BJ (cell line): Measurements from ENCODE around the gene PLD1. TPM values are rescaled to one million over a fixed set of nuclear protein-coding genes. Genes with fewer than 3 reads are reported as not detected.
A peak's percentile ranks its signal among the peaks of the same experiment; 100 is the strongest.
"Not testable (repeated sequence)": the region's sequence is repeated elsewhere in the genome, so short reads cannot be mapped to it uniquely, and the experiment has no call there.

ENCODE experiments used
- CTCF ChIA-PET: fragments of 350-600 bp; formaldehyde crosslinking; extraction: SDS; loops from one replicate; lab custom pipeline; 2021; ENCODE audit warnings: antibody characterized with exemption, inconsistent platforms; lab: Yijun Ruan, JAX
- POLR2A ChIA-PET: fragments of 300-600 bp; sonication (Branson Sonifier 250); formaldehyde crosslinking; extraction: SDS; loops from one replicate; lab custom pipeline; 2021; ENCODE audit warnings: antibody characterized with exemption; lab: Charles Lee
- DNase-seq: peaks from one replicate; pipeline ENCODE4 v3.0.0-alpha.2; 2011; ENCODE audit warnings: low read depth
- H3K27me3 ChIP-seq: 2 replicates; pipeline ENCODE4 v1.6.0; 2011; ENCODE audit warnings: low read length; ENCODE audit not compliant: control insufficient read depth, insufficient read depth
- H3K36me3 ChIP-seq: 2 replicates; pipeline ENCODE4 v1.5.1; 2011; ENCODE audit warnings: low read length; ENCODE audit not compliant: control insufficient read depth, insufficient read depth
- H3K4me3 ChIP-seq: 2 replicates; pipeline ENCODE4 v1.5.1; 2011; ENCODE audit warnings: low read depth, mild to moderate bottlenecking, control low read depth, low read length
- CTCF ChIP-seq: IDR thresholded peaks from 2 replicates; pipeline ENCODE4 v1.5.1; 2011; ENCODE audit warnings: low read depth, mild to moderate bottlenecking, control low read depth, inconsistent platforms, low read length, moderate library complexity; ENCODE audit not compliant: insufficient read depth
- polyA plus RNA-seq: library from polyadenylated mRNA; depleted of rRNA; stranded (reverse); fragments of >200 nt; gene quantifications from 2 replicates; pipeline ENCODE4 v1.2.3, GENCODE V29; 2011

The PLD1 gene
- polyA plus RNA-seq, 1 experiment: 6.4 TPM

GRCh38 chr3:171643033-171643432 is 167.2 kb downstream of the PLD1 start:
- no peak for TF ChIP-seq CTCF
- H3K27me3 ChIP-seq: no peaks in the 10 kb centered on the region
- no peak overlapping the region for H3K4me3 ChIP-seq
- H3K36me3 ChIP-seq: no peaks in the 10 kb centered on the region; the same call in none of the 2 replicates
- POLR2A ChIA-PET: no interaction called here
- CTCF ChIA-PET: interaction anchor here (0.8 kb wide), 1 partner anchor 42 kb away, joined by 3 read pairs; no protein-coding TSS in a partner anchor
- DNase-seq: no peak

GRCh38 chr3:171640520-171641412 is 169.5 kb downstream of the PLD1 start:
- TF ChIP-seq CTCF: peak; percentile 41
- Histone ChIP-seq H3K36me3 (no peaks in the 10 kb centered on the region; the same call in none of the 2 replicates), H3K4me3 (no peak overlapping the region), H3K27me3 (no peaks in the 10 kb centered on the region)
- ChIA-PET POLR2A (interaction anchor here (0.5 kb wide), 1 partner anchor 676 kb away, joined by 5 read pairs; no protein-coding TSS in a partner anchor), CTCF (interaction anchor here (0.8 to 3.1 kb wide), 10 partner anchors 9 to 837 kb away, joined by 3 to 14 read pairs (median 5); no protein-coding TSS in a partner anchor)
- DNase-seq: peak; percentile 39

- DNase-seq: no peak
- POLR2A ChIA-PET: no interaction called here
- no peak overlapping the region for H3K4me3 ChIP-seq
- CTCF ChIA-PET: no interaction called here
- no peaks in the 10 kb centered on the region; the same call in 1 of the 2 replicates for H3K36me3 ChIP-seq
- no peaks in the 10 kb centered on the region for H3K27me3 ChIP-seq
- no peak for TF ChIP-seq CTCF
These were observed 173.6 kb downstream of the PLD1 start for GRCh38 chr3:171636666-171637065.

- ChIA-PET POLR2A (no interaction called here), CTCF (interaction anchor here (1.2 kb wide), 1 partner anchor 8 kb away, joined by 6 read pairs; no protein-coding TSS in a partner anchor)
- Histone ChIP-seq H3K4me3 (no peak overlapping the region), H3K36me3 (no peaks in the 10 kb centered on the region), H3K27me3 (no peaks in the 10 kb centered on the region)
- no peak for TF ChIP-seq CTCF
- no peak for DNase-seq
These were observed 177.5 kb downstream of the PLD1 start for GRCh38 chr3:171632766-171633165.

- H3K4me3 ChIP-seq, CTCF ChIA-PET, H3K27me3 ChIP-seq, DNase-seq, H3K36me3 ChIP-seq, POLR2A ChIA-PET: not testable (repeated sequence)
These were observed 183.5 kb downstream of the PLD1 start for GRCh38 chr3:171626799-171627198.
